HG03095 (cell line): Measurements from ENCODE around the gene PRSS2.

Source experiments
- ATAC-seq: cut with Tn5 transposase; IDR thresholded peaks from one replicate; pipeline ENCODE4 v1.9.1; 2021; ENCODE audit warnings: moderate library complexity; ENCODE audit not compliant: unreplicated experiment

The PRSS2 gene

GRCh38 chr7:142800699-142801260, 30.0 kb downstream of the PRSS2 start:
- no peak for ATAC-seq

- ATAC-seq: no peak
Observed at GRCh38 chr7:142801601-142802295, 31.0 kb downstream of the PRSS2 start.

- ATAC-seq: no peak
Observed at GRCh38 chr7:142802301-142802700, 31.5 kb downstream of the PRSS2 start.

- no peak for ATAC-seq
Observed at GRCh38 chr7:142803901-142804300, 33.1 kb downstream of the PRSS2 start.

GRCh38 chr7:142804728-142805207, 34.0 kb downstream of the PRSS2 start:
- no peak for ATAC-seq

- no peak for ATAC-seq
Observed at GRCh38 chr7:142805350-142806021, 34.7 kb downstream of the PRSS2 start.

- ATAC-seq: no peak
Observed at GRCh38 chr7:142806022-142806356, 35.2 kb downstream of the PRSS2 start.

GRCh38 chr7:142806957-142807356, 36.2 kb downstream of the PRSS2 start:
- ATAC-seq: no peak

GRCh38 chr7:142807855-142808460, 37.2 kb downstream of the PRSS2 start:
- ATAC-seq: peak; percentile 14

GRCh38 chr7:142808461-142808801, 37.7 kb downstream of the PRSS2 start:
- ATAC-seq: peak; percentile 21

- peak; percentile 82 for ATAC-seq
Observed at GRCh38 chr7:142808802-142809583, 38.2 kb downstream of the PRSS2 start.

- ATAC-seq: no peak
Observed at GRCh38 chr7:142809671-142810070, 38.9 kb downstream of the PRSS2 start.

GRCh38 chr7:142811154-142811737, 40.5 kb downstream of the PRSS2 start:
- ATAC-seq: no peak

GRCh38 chr7:142812437-142813215, 41.9 kb downstream of the PRSS2 start:
- ATAC-seq: no peak

- no peak for ATAC-seq
Observed at GRCh38 chr7:142813226-142813625, 42.5 kb downstream of the PRSS2 start.

GRCh38 chr7:142813699-142814098, 42.9 kb downstream of the PRSS2 start:
- ATAC-seq: no peak

GRCh38 chr7:142814451-142814850, 43.7 kb downstream of the PRSS2 start:
- ATAC-seq: no peak

- no peak for ATAC-seq
Observed at GRCh38 chr7:142815134-142815533, 44.4 kb downstream of the PRSS2 start.

GRCh38 chr7:142817506-142817905, 46.7 kb downstream of the PRSS2 start:
- no peak for ATAC-seq

GRCh38 chr7:142819530-142819929, 48.8 kb downstream of the PRSS2 start:
- ATAC-seq: no peak
